Regular cardiac myocyte (primary cell): Measurements from ENCODE around the gene BEX5. TPM values are rescaled to one million over a fixed set of nuclear protein-coding genes. Genes with fewer than 3 reads are reported as not detected.

Source experiments
- total RNA-seq: library from RNA; depleted of rRNA; stranded (reverse); fragments of >200 nt; gene quantifications from 2 replicates; pipeline ENCODE4 v1.2.3, GENCODE V29; 2014

Gene BEX5
- total RNA-seq: 0.28 TPM in 1 of 2 replicates, not detected in the other

DNA sequence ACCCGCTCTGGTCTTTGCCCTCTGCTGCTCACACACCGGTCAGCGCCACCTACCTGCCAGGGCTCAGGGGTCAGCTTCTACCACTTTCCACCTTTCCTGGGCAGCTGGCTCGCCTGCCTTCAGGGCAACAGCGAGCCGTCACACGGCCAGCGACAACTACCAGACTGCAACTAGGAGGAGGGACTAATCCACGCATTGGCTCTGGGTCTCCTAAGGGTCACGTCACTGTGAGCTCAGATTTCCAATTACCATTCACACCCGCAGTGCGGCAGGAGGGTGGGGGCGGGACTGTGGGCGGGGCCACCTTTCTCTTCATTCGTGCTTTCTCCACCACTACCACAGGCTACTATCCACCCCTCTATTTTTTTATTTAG, at the start of gene BEX5:
Gene BEX5 (minus strand): TSS at position 172 of the 374 bp plus-strand sequence. CDS start 1,712 bp downstream, outside the sequence.

DNA sequence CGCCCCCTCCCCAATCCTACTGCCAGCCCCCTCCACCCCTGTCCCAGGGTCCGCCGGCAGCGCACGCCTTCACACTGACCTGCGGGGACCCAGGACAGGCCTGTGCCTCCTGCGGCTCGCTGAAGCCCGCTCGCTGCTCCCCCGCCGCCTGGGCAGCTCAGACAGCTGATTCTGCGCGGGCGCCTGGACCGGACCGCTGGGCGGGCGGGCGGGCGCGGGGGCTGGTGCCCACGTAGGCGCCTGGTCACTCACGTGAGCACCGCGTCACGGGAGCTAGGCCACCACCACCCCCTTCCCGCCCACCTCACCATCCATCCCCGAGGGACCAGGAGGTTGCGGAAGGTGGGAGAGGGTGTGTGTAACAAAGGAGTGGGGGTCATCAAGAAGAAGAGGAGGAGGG, 13.5 kb downstream of the BEX5 start, which contains the start of gene TCEAL6:
Gene TCEAL6 (minus strand): TSS at position 208 of the 400 bp plus-strand sequence.

DNA sequence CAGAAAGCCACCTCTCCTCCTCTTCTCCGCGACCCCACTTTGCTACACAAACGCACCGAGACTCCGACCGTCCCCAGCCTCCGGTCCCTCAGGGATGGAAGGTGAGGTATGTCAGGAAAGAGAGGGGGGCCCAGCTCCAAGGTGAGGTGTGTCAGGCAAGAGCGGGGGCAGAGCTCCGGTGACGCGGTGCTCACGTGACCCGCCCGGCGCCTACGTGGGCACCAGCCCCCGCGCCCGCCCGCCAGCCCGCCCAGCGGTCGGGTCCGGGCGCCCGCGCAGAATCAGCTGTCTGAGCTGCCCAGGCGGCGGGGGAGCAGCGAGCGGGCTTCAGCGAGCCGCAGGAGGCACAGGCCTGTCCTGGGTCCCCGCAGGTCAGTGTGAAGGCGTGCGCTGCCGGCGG, 30.3 kb downstream of the BEX5 start, which contains the start of gene TCEAL2:
Gene TCEAL2 (plus strand): TSS at position 244 of the 400 bp plus-strand sequence. CDS start 1,152 bp downstream, outside the sequence.

Other genes starting within 250 kb of the BEX5 start
- 0.38 and 2.0 TPM in 2 replicates for gene ZMAT1, start 223.9 kb downstream of the BEX5 start, total RNA-seq
- gene TCEAL2, start 30.3 kb downstream of the BEX5 start, total RNA-seq: 0.19 TPM in 1 of 2 replicates, not detected in the other
- gene TCEAL6, start 13.5 kb downstream of the BEX5 start, total RNA-seq: not detected in 2 replicates
- not detected in 2 replicates for gene TCP11X1, start 59.3 kb upstream of the BEX5 start, total RNA-seq
- not detected in 2 replicates for gene NXF2, start 91.2 kb upstream of the BEX5 start, total RNA-seq